ENCODE results near the gene RPTOR.

DNA sequence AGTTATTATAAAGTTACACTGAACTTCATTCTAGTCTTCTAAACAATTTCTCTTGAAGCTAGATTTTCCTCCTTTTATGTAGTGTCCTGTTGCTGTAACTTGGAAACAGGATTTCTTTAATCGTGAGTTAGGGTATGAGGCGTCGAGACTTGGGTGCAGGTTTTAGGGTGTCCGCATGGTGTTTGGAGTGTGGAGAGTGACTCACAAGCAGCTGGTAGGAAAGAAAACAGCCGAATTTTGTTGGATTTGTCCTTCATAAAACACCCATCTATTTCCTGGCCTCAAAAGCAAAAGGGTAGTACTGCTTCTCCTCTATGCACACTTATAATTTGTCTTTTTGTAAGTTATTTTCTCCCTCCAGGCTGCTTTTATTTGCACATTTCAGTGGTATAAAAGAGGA lies 1.6 kb downstream of the RPTOR start:
- TF ChIP-seq, protein P1, sequence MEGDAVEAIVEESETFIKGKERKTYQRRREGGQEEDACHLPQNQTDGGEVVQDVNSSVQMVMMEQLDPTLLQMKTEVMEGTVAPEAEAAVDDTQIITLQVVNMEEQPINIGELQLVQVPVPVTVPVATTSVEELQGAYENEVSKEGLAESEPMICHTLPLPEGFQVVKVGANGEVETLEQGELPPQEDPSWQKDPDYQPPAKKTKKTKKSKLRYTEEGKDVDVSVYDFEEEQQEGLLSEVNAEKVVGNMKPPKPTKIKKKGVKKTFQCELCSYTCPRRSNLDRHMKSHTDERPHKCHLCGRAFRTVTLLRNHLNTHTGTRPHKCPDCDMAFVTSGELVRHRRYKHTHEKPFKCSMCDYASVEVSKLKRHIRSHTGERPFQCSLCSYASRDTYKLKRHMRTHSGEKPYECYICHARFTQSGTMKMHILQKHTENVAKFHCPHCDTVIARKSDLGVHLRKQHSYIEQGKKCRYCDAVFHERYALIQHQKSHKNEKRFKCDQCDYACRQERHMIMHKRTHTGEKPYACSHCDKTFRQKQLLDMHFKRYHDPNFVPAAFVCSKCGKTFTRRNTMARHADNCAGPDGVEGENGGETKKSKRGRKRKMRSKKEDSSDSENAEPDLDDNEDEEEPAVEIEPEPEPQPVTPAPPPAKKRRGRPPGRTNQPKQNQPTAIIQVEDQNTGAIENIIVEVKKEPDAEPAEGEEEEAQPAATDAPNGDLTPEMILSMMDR (conservative IDR thresholded peaks at IDR 0.05; ENCODE audit: low read depth, low read length): no peak
- no peak for TF ChIP-seq EZH2 (IDR thresholded peaks at IDR 0.05; ENCODE audit: low read length, unreplicated experiment)
